Caco-2 (cell line): ENCODE results near the gene EFCAB5. TPM values are rescaled to one million over a fixed set of nuclear protein-coding genes. Genes with fewer than 3 reads are reported as not detected.
"Not testable (repeated sequence)": the region's sequence is repeated elsewhere in the genome, so short reads cannot be mapped to it uniquely, and the experiment has no call there.

ENCODE experiments used
- BruUV-seq: library from RNA; stranded (reverse); fragments of 400-500 nt; replicated peaks from 2 replicates; lab custom pipeline; 2021; lab: Mats Ljungman, UMichigan
- CTCF ChIA-PET: fragments of 300-600 bp; sonication (Branson Sonifier 250); formaldehyde crosslinking; loops from one replicate; lab custom pipeline; 2022; ENCODE audit warnings: antibody characterized with exemption; lab: Charles Lee
- POLR2A ChIA-PET: fragments of 300-600 bp; sonication (Branson Sonifier 250); formaldehyde crosslinking; loops from one replicate; lab custom pipeline; 2022; ENCODE audit warnings: antibody characterized with exemption; lab: Charles Lee
- DNase-seq, 2 experiments: peaks; one replicate each; pipeline versions ENCODE4 v3.0.0 to v3.0.0-alpha.2; 2020 to 2022
- H3K27me3 ChIP-seq: replicated peaks from 2 replicates; pipeline ENCODE4 v1.6.0; 2011; ENCODE audit warnings: low read length; ENCODE audit not compliant: control insufficient read depth, insufficient read depth
- H3K36me3 ChIP-seq: 2 replicates; pipeline ENCODE4 v1.5.1; 2011; ENCODE audit warnings: low read length; ENCODE audit not compliant: control insufficient read depth, insufficient read depth
- H3K4me1 ChIP-seq: fragments of 250-450 bp; sonication (Bioruptor Pico); 2 replicates; pipeline ENCODE4 v1.5.1; 2020; ENCODE audit warnings: mild to moderate bottlenecking
- H3K4me3 ChIP-seq: 2 replicates; pipeline ENCODE4 v1.5.1; 2011; ENCODE audit warnings: low read depth, mild to moderate bottlenecking, control low read depth, low read length
- H3K9me3 ChIP-seq: fragments of 250-450 bp; sonication (Bioruptor Pico); 2 replicates; pipeline ENCODE4 v1.5.1; 2020; ENCODE audit warnings: mild to moderate bottlenecking, moderate library complexity
- H3K27ac Mint-ChIP-seq: one replicate; pipeline ENCODE4 v1.8.0; 2022; ENCODE audit warnings: mixed read lengths; ENCODE audit not compliant: unreplicated experiment
- H3K27me3 Mint-ChIP-seq: one replicate; pipeline ENCODE4 v1.8.0; 2022; ENCODE audit warnings: mixed read lengths; ENCODE audit not compliant: insufficient read depth, unreplicated experiment
- H3K36me3 Mint-ChIP-seq: one replicate; pipeline ENCODE4 v1.8.0; 2022; ENCODE audit warnings: mild to moderate bottlenecking, mixed read lengths; ENCODE audit not compliant: insufficient read depth, unreplicated experiment
- H3K4me1 Mint-ChIP-seq: one replicate; pipeline ENCODE4 v1.8.0; 2022; ENCODE audit warnings: low read depth, mixed read lengths; ENCODE audit not compliant: unreplicated experiment
- H3K4me3 Mint-ChIP-seq: one replicate; pipeline ENCODE4 v1.8.0; 2022; ENCODE audit warnings: mild to moderate bottlenecking, moderate library complexity, mixed read lengths; ENCODE audit not compliant: unreplicated experiment
- H3K9me3 Mint-ChIP-seq: one replicate; pipeline ENCODE4 v1.8.0; 2022; ENCODE audit warnings: mixed read lengths; ENCODE audit not compliant: unreplicated experiment
- intact Hi-C: fragments of 100-400 bp; cut with micrococcal nuclease; formaldehyde crosslinking; loops from one replicate; pipeline ENCODE4 v1.10.0; 2022; ENCODE audit not compliant: unreplicated experiment
- total RNA-seq: library from RNA; stranded (reverse); gene quantifications from 2 replicates; pipeline ENCODE4 v1.2.3, GENCODE V29; 2022
- TF ChIP-seq, protein P1 (sequence below), 2 experiments: fragments of 200-600 bp in 1 of 2; IDR thresholded peaks; 1 replicate in 1 of 2; 2 replicates in 1 of 2; pipeline versions ENCODE4 v1.5.1 to v1.8.0; 2011 to 2022; ENCODE audit warnings: antibody characterized with exemption in 1 of 2, control low read depth in 1 of 2, inconsistent platforms in 1 of 2, low read depth in 1 of 2, low read length in 1 of 2, mild to moderate bottlenecking in 1 of 2, moderate library complexity in 1 of 2; ENCODE audit not compliant: insufficient read depth in 1 of 2, severe bottlenecking in 1 of 2, unreplicated experiment in 1 of 2

Gene EFCAB5
- total RNA-seq, 1 experiment from 2014 or later, result 0.43 TPM

DNA sequence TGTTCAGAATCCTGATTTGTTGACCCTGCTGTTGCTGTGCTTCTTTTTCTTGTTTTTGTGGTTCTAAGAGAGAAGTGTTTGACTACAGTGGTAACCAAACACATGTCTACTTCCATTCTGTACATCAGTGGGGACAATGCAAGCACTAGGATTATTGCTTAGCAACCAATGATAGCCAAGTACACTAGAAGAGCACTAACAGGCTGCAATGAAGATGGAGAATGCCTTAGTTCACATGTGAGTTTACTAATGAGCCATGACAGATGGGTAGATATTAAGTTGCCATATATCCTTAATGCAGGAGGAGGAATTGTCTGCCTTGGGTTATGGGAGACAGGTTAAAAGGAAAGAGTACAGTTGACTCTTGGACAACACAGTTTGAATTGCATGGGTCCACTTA, 8.3 kb downstream of the EFCAB5 start:
- ChIA-PET POLR2A (no interaction called here), CTCF (no interaction called here)
- H3K4me1 Mint-ChIP-seq, result no peaks in the 10 kb centered on the region
- Histone ChIP-seq H3K9me3 (peaks cover 15% of the 10 kb centered on the region), H3K36me3 (no peaks in the 10 kb centered on the region), H3K27me3 (no peaks in the 10 kb centered on the region), H3K4me3 (no peak overlapping the region), H3K4me1 (no peaks in the 10 kb centered on the region)
- peaks cover 12% of the 10 kb centered on the region for H3K9me3 Mint-ChIP-seq
- no peaks in the 10 kb centered on the region for H3K36me3 Mint-ChIP-seq
- TF ChIP-seq, protein P1, sequence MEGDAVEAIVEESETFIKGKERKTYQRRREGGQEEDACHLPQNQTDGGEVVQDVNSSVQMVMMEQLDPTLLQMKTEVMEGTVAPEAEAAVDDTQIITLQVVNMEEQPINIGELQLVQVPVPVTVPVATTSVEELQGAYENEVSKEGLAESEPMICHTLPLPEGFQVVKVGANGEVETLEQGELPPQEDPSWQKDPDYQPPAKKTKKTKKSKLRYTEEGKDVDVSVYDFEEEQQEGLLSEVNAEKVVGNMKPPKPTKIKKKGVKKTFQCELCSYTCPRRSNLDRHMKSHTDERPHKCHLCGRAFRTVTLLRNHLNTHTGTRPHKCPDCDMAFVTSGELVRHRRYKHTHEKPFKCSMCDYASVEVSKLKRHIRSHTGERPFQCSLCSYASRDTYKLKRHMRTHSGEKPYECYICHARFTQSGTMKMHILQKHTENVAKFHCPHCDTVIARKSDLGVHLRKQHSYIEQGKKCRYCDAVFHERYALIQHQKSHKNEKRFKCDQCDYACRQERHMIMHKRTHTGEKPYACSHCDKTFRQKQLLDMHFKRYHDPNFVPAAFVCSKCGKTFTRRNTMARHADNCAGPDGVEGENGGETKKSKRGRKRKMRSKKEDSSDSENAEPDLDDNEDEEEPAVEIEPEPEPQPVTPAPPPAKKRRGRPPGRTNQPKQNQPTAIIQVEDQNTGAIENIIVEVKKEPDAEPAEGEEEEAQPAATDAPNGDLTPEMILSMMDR (IDR thresholded peaks at IDR 0.05; ENCODE audit: insufficient read depth in 1 of 2, low read depth in 1 of 2, low read length in 1 of 2, severe bottlenecking in 1 of 2, unreplicated experiment in 1 of 2), result no peak
- DNase-seq, result no peak
- H3K27ac Mint-ChIP-seq, result no peak overlapping the region
- intact Hi-C loops, result no loop called here
- H3K4me3 Mint-ChIP-seq, result no peak overlapping the region
- BruUV-seq, result no TSS peak
- H3K27me3 Mint-ChIP-seq, result peaks cover 2% of the 10 kb centered on the region

DNA sequence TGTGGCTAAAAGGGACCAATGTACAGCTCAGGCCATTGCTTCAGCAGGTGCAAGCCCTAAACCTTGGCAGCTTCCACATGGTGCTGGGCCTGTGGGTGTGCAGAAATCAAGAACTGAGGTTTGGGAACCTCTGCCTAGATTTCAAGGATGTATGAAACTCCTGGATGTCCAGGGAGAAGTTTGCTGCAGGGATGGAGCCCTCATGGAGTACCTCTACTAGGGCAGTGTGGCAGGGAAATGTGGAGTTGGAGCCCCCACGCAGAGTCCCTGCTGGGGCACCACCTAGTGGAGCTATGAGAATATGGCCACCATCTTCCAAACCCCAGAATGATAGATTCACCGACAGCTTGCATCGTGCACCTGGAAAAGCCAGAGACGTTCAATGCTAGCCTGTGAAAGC, 13.0 kb downstream of the EFCAB5 start:
- H3K4me1 Mint-ChIP-seq, result no peaks in the 10 kb centered on the region
- H3K27me3 Mint-ChIP-seq, result peaks cover 2% of the 10 kb centered on the region
- ChIA-PET POLR2A (no interaction called here), CTCF (interaction anchor here (1.3 kb wide), 1 partner anchor 147 kb away, joined by 3 read pairs; no protein-coding TSS in a partner anchor)
- Histone ChIP-seq H3K4me1 (no peaks in the 10 kb centered on the region), H3K4me3 (no peak overlapping the region), H3K27me3 (no peaks in the 10 kb centered on the region), H3K36me3 (no peaks in the 10 kb centered on the region), H3K9me3 (peaks cover 16% of the 10 kb centered on the region)
- H3K36me3 Mint-ChIP-seq, result no peaks in the 10 kb centered on the region
- no TSS peak for BruUV-seq
- peaks cover 31% of the 10 kb centered on the region for H3K9me3 Mint-ChIP-seq
- no peak overlapping the region for H3K27ac Mint-ChIP-seq
- TF ChIP-seq, protein P1 (IDR thresholded peaks at IDR 0.05; ENCODE audit: insufficient read depth in 1 of 2, low read depth in 1 of 2, low read length in 1 of 2, severe bottlenecking in 1 of 2, unreplicated experiment in 1 of 2), result peak in 1 of 2 experiments; percentile 18
- intact Hi-C loops, result no loop called here
- H3K4me3 Mint-ChIP-seq, result no peak overlapping the region
- DNase-seq, result no peak

DNA sequence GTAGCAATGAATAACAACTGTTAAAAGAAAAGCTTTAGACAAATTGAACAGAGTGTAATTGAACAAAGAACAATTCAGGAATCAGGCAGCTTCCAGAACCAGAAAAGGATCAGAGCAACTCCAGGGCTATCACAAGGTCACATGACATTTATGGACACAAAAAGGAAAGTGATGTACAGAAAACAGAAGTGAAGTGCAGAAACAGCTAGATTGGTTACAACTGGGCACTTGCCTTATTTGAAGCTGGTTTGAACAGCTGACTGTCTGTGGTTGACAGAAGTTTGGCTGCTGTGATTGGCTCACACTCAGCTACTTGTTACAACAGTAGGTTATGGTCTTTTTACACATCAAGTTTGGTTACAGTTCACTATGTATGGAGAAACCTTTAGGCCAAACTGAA, 14.8 kb downstream of the EFCAB5 start:
- H3K27me3 Mint-ChIP-seq, result no peaks in the 10 kb centered on the region
- H3K36me3 Mint-ChIP-seq, result no peaks in the 10 kb centered on the region
- no peak overlapping the region for H3K4me3 Mint-ChIP-seq
- ChIA-PET POLR2A (no interaction called here), CTCF (no interaction called here)
- Histone ChIP-seq H3K9me3 (peaks cover 16% of the 10 kb centered on the region), H3K4me1 (no peaks in the 10 kb centered on the region), H3K4me3 (no peak overlapping the region), H3K36me3 (no peaks in the 10 kb centered on the region), H3K27me3 (no peaks in the 10 kb centered on the region)
- H3K9me3 Mint-ChIP-seq, result peaks cover 31% of the 10 kb centered on the region
- no peak overlapping the region for H3K27ac Mint-ChIP-seq
- intact Hi-C loops, result no loop called here
- TF ChIP-seq, protein P1 (IDR thresholded peaks at IDR 0.05; ENCODE audit: insufficient read depth in 1 of 2, low read depth in 1 of 2, low read length in 1 of 2, severe bottlenecking in 1 of 2, unreplicated experiment in 1 of 2), result no peak
- H3K4me1 Mint-ChIP-seq, result no peaks in the 10 kb centered on the region
- no TSS peak for BruUV-seq
- no peak for DNase-seq

DNA sequence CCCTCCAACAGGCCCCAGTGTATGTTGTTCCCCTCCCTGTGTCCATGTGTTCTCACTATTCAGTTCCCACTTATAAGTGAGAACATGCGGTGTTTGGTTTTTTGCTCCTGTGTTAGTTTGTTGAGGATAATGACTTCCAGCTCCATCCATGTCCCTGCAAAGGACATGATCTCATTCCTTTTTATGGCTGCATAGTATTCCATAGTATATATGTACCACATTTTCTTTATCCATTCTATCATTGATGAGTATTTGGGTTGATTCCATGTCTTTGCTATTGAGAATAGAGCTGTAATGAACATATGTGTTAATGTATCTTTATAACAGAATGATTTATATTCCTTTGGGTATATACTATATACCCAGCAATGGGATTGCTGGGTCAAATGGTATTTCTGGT, 16.1 kb downstream of the EFCAB5 start:
- intact Hi-C loops, H3K4me1 ChIP-seq, H3K36me3 ChIP-seq, CTCF ChIA-PET, BruUV-seq, H3K4me3 ChIP-seq, H3K27me3 Mint-ChIP-seq, H3K4me3 Mint-ChIP-seq, DNase-seq, H3K27me3 ChIP-seq, H3K36me3 Mint-ChIP-seq, POLR2A ChIA-PET, H3K27ac Mint-ChIP-seq, H3K4me1 Mint-ChIP-seq: not testable (repeated sequence)
- peaks cover 11% of the 10 kb centered on the region for H3K9me3 ChIP-seq
- peaks cover 31% of the 10 kb centered on the region for H3K9me3 Mint-ChIP-seq
